GM19043 (cell line): Measurements from ENCODE around the gene IGF2.

Experiments used
- ATAC-seq: cut with Tn5 transposase; IDR thresholded peaks from one replicate; pipeline ENCODE4 v1.9.1; 2021; ENCODE audit warnings: low read depth; ENCODE audit not compliant: unreplicated experiment

Gene IGF2

GRCh38 chr11:2138068-2138430 lies 1.1 kb downstream of the IGF2 start:
- no peak for ATAC-seq

- no peak for ATAC-seq
These were observed 1.8 kb downstream of the IGF2 start for GRCh38 chr11:2137202-2138067.

- no peak for ATAC-seq
These were observed 2.3 kb downstream of the IGF2 start for GRCh38 chr11:2136952-2137201.

- ATAC-seq = no peak
These were observed 2.8 kb downstream of the IGF2 start for GRCh38 chr11:2136209-2136951.

GRCh38 chr11:2135648-2136201 lies 3.5 kb downstream of the IGF2 start:
- no peak for ATAC-seq

- ATAC-seq = no peak
These were observed 4.1 kb downstream of the IGF2 start for GRCh38 chr11:2135018-2135569.

- ATAC-seq = no peak
These were observed 4.9 kb downstream of the IGF2 start for GRCh38 chr11:2134022-2135010.

GRCh38 chr11:2133241-2134021 lies 5.8 kb downstream of the IGF2 start:
- ATAC-seq = no peak

- ATAC-seq = no peak
These were observed 6.3 kb downstream of the IGF2 start for GRCh38 chr11:2132874-2133240.

GRCh38 chr11:2132246-2132645 lies 6.9 kb downstream of the IGF2 start:
- no peak for ATAC-seq

- ATAC-seq = no peak
These were observed 7.6 kb downstream of the IGF2 start for GRCh38 chr11:2131371-2132236.

GRCh38 chr11:2130881-2131352 lies 8.3 kb downstream of the IGF2 start:
- no peak for ATAC-seq

GRCh38 chr11:2129699-2130366 lies 9.4 kb downstream of the IGF2 start:
- ATAC-seq = no peak

- no peak for ATAC-seq
These were observed 9.9 kb downstream of the IGF2 start for GRCh38 chr11:2129308-2129698.

GRCh38 chr11:2128511-2129307 lies 10.5 kb downstream of the IGF2 start:
- ATAC-seq = no peak

GRCh38 chr11:2128130-2128510 lies 11.1 kb downstream of the IGF2 start:
- ATAC-seq = no peak

- no peak for ATAC-seq
These were observed 11.6 kb downstream of the IGF2 start for GRCh38 chr11:2127482-2128129.
